MCF 10A (cell line): ENCODE results near the gene MRGPRG. TPM values are rescaled to one million over a fixed set of nuclear protein-coding genes. Genes with fewer than 3 reads are reported as not detected.

Source experiments
- BruUV-seq: library from RNA; stranded (reverse); fragments of 400-500 nt; replicated peaks from 2 replicates; lab custom pipeline; 2021; lab: Mats Ljungman, UMichigan
- CTCF ChIA-PET: fragments of 300-600 bp; sonication (Branson Sonifier 250); formaldehyde crosslinking; extraction: SDS; loops from one replicate; lab custom pipeline; 2021; ENCODE audit warnings: antibody characterized with exemption, inconsistent platforms; lab: Yijun Ruan, JAX
- POLR2A ChIA-PET: fragments of 300-600, 350-650 bp; sonication (Branson Sonifier 250); formaldehyde crosslinking; extraction: SDS; loops from one replicate; lab custom pipeline; 2020; ENCODE audit warnings: antibody characterized with exemption, inconsistent platforms; lab: Yijun Ruan, JAX
- DNase-seq: peaks from one replicate; pipeline ENCODE4 v3.0.0-alpha.2; 2018; ENCODE audit not compliant: unreplicated experiment
- H3K27ac Mint-ChIP-seq: one replicate; pipeline ENCODE4 v1.8.0; 2022; ENCODE audit warnings: mild to moderate bottlenecking, low read depth, mixed read lengths; ENCODE audit not compliant: unreplicated experiment
- H3K27me3 Mint-ChIP-seq: one replicate; pipeline ENCODE4 v1.8.0; 2022; ENCODE audit warnings: mixed read lengths; ENCODE audit not compliant: insufficient read depth, unreplicated experiment
- H3K36me3 Mint-ChIP-seq: one replicate; pipeline ENCODE4 v1.8.0; 2022; ENCODE audit warnings: mild to moderate bottlenecking, moderate library complexity, mixed read lengths; ENCODE audit not compliant: insufficient read depth, unreplicated experiment
- H3K4me1 Mint-ChIP-seq: one replicate; pipeline ENCODE4 v1.8.0; 2022; ENCODE audit warnings: mixed read lengths; ENCODE audit not compliant: insufficient read depth, unreplicated experiment
- H3K4me3 Mint-ChIP-seq: one replicate; pipeline ENCODE4 v1.8.0; 2022; ENCODE audit warnings: mild to moderate bottlenecking, moderate library complexity, mixed read lengths; ENCODE audit not compliant: unreplicated experiment
- H3K9me3 Mint-ChIP-seq: one replicate; pipeline ENCODE4 v1.8.0; 2022; ENCODE audit warnings: mixed read lengths; ENCODE audit not compliant: unreplicated experiment
- intact Hi-C: fragments of 100-400 bp; cut with micrococcal nuclease; formaldehyde crosslinking; loops from 2 replicates; pipeline ENCODE4 v1.14.1; 2022
- total RNA-seq: library from RNA; stranded (reverse); gene quantifications from 2 replicates; pipeline ENCODE4 v1.2.3, GENCODE V29; 2022
- TF ChIP-seq, protein P1 (sequence below): fragments of 200-600 bp; IDR thresholded peaks from one replicate; pipeline ENCODE4 v1.8.0; 2022; ENCODE audit warnings: antibody characterized with exemption, mild to moderate bottlenecking; ENCODE audit not compliant: unreplicated experiment

MRGPRG gene
- total RNA-seq, 1 experiment from 2014 or later: not detected

GRCh38 chr11:3186166-3186953 is 32.3 kb downstream of the MRGPRG start:
- BruUV-seq: no TSS peak
- no peak overlapping the region for H3K4me3 Mint-ChIP-seq

GRCh38 chr11:3184732-3185347 is 33.8 kb downstream of the MRGPRG start:
- ChIA-PET POLR2A (no interaction called here), CTCF (interaction anchor here (0.8 kb wide), 1 partner anchor 148 kb away, joined by 4 read pairs; no protein-coding TSS in a partner anchor)
- H3K9me3 Mint-ChIP-seq: no peaks in the 10 kb centered on the region
- intact Hi-C loops: no loop called here
- H3K4me3 Mint-ChIP-seq: no peak overlapping the region
- H3K36me3 Mint-ChIP-seq: no peaks in the 10 kb centered on the region
- H3K27me3 Mint-ChIP-seq: peaks cover 17% of the 10 kb centered on the region
- BruUV-seq: no TSS peak
- no peak overlapping the region for H3K27ac Mint-ChIP-seq
- DNase-seq: no peak
- TF ChIP-seq, protein P1, sequence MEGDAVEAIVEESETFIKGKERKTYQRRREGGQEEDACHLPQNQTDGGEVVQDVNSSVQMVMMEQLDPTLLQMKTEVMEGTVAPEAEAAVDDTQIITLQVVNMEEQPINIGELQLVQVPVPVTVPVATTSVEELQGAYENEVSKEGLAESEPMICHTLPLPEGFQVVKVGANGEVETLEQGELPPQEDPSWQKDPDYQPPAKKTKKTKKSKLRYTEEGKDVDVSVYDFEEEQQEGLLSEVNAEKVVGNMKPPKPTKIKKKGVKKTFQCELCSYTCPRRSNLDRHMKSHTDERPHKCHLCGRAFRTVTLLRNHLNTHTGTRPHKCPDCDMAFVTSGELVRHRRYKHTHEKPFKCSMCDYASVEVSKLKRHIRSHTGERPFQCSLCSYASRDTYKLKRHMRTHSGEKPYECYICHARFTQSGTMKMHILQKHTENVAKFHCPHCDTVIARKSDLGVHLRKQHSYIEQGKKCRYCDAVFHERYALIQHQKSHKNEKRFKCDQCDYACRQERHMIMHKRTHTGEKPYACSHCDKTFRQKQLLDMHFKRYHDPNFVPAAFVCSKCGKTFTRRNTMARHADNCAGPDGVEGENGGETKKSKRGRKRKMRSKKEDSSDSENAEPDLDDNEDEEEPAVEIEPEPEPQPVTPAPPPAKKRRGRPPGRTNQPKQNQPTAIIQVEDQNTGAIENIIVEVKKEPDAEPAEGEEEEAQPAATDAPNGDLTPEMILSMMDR: no peak
- no peaks in the 10 kb centered on the region for H3K4me1 Mint-ChIP-seq

More at GRCh38 chr11:3186166-3186953, 32.3 kb downstream of the MRGPRG start:
- Mint-ChIP-seq H3K36me3 (no peaks in the 10 kb centered on the region), H3K9me3 (no peaks in the 10 kb centered on the region), H3K4me1 (no peaks in the 10 kb centered on the region), H3K27me3 (peaks cover 17% of the 10 kb centered on the region), H3K27ac (no peak overlapping the region)
- POLR2A ChIA-PET: no interaction called here
- CTCF ChIA-PET: no interaction called here
- intact Hi-C loops: no loop called here
- TF ChIP-seq, protein P1: no peak
- DNase-seq: no peak

DNA sequence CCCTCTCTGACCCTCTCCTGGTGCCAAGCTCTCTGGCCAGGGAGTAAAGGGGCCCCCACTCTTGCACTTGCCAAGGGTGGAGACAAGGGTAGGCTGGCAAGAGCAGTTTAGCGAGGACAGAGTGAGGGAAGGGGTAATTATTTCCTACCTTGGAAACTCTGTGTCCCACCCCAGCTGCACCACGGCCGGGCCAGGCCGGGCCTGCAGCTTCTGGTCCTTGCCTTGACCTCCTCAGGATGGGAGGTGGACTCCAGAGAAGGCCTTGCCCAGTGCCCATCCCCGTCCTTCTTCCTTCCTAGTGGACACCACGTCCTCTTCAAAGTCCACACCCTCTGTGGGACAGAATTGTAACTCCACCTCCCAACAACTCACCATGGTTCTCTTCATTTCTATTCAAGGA is 35.1 kb downstream of the MRGPRG start:
- Mint-ChIP-seq H3K27ac (no peak overlapping the region), H3K4me1 (no peaks in the 10 kb centered on the region), H3K36me3 (no peaks in the 10 kb centered on the region), H3K4me3 (no peak overlapping the region), H3K27me3 (peaks cover 17% of the 10 kb centered on the region), H3K9me3 (no peaks in the 10 kb centered on the region)
- DNase-seq: no peak
- TF ChIP-seq, protein P1: no peak
- intact Hi-C loops: no loop called here
- no TSS peak for BruUV-seq
- POLR2A ChIA-PET: no interaction called here
- CTCF ChIA-PET: no interaction called here

GRCh38 chr11:3182462-3182852 is 36.2 kb downstream of the MRGPRG start:
- BruUV-seq: no TSS peak
- H3K36me3 Mint-ChIP-seq: no peaks in the 10 kb centered on the region
- TF ChIP-seq, protein P1: no peak
- no peak overlapping the region for H3K4me3 Mint-ChIP-seq
- H3K27ac Mint-ChIP-seq: no peak overlapping the region
- no peaks in the 10 kb centered on the region for H3K4me1 Mint-ChIP-seq
- ChIA-PET CTCF (no interaction called here), POLR2A (interaction anchor here (0.7 kb wide), 1 partner anchor 52 kb away, joined by 3 read pairs; no protein-coding TSS in a partner anchor)
- DNase-seq: no peak
- peaks cover 10% of the 10 kb centered on the region for H3K27me3 Mint-ChIP-seq
- intact Hi-C loops: no loop called here
- H3K9me3 Mint-ChIP-seq: no peaks in the 10 kb centered on the region
